AG09319 (cell line): ENCODE results near the gene LAMA4.

Source experiments
- DNase-seq: peaks from one replicate; pipeline ENCODE4 v3.0.0-alpha.2; 2010; ENCODE audit warnings: low read depth; ENCODE audit errors: extremely low read depth
- TF ChIP-seq, protein P1 (sequence below): IDR thresholded peaks from 2 replicates; pipeline ENCODE4 v1.5.1; 2011; ENCODE audit warnings: low read depth, mild to moderate bottlenecking, inconsistent platforms, low read length, moderate library complexity

Gene LAMA4

DNA sequence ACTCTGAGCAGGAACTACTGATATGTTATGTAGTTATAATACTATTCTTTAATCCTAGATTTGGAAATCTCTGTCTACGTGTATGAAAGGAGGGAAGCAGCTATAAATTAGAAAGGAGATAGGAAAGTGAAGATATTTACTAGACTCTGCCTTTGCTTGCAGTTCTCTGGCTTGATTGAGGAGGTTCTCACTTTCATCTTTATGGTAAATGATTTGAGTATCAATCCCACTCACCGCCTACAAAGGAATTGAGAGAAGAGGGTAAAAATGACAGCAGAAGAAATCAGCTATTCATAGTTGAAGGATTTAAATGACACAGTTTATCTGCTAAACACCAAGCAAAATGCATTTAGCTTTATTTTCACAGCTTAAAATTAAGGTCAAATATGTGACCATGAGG lies 99.7 kb downstream of the LAMA4 start:
- no peak for DNase-seq
- TF ChIP-seq, protein P1, sequence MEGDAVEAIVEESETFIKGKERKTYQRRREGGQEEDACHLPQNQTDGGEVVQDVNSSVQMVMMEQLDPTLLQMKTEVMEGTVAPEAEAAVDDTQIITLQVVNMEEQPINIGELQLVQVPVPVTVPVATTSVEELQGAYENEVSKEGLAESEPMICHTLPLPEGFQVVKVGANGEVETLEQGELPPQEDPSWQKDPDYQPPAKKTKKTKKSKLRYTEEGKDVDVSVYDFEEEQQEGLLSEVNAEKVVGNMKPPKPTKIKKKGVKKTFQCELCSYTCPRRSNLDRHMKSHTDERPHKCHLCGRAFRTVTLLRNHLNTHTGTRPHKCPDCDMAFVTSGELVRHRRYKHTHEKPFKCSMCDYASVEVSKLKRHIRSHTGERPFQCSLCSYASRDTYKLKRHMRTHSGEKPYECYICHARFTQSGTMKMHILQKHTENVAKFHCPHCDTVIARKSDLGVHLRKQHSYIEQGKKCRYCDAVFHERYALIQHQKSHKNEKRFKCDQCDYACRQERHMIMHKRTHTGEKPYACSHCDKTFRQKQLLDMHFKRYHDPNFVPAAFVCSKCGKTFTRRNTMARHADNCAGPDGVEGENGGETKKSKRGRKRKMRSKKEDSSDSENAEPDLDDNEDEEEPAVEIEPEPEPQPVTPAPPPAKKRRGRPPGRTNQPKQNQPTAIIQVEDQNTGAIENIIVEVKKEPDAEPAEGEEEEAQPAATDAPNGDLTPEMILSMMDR: no peak

DNA sequence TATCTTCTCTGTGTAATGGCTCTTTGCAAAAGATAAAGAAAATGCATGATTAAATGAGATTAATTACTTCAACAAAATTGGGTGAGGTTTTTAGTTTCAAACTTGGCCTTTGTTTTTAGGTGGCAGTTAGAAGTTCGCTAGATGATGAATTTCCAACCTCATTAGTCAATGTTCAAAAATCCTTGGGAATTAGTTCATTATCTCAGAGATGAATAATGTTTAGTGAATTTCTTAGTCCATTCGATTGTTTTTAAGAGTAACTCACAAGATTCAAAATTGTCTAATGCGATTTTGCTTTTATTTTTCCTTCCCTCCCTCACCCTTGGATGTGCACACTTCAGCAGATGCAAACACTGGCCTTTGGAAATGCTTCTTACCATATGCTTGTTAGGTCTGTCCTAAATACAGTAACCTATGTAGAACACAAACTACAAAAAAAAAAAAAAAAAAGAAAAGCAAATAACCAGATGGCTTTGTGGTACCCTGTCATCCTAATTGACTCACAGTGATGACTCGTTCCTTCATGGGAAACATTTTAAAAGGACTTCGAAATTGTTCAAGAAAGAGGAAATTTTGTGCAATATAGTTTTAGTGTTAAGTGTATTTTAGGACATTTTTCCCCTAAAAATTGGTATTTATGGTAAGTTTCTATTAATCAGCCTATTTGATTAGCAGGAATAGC lies 100.3 kb downstream of the LAMA4 start:
- TF ChIP-seq, protein P1: no peak
- DNase-seq: no peak

DNA sequence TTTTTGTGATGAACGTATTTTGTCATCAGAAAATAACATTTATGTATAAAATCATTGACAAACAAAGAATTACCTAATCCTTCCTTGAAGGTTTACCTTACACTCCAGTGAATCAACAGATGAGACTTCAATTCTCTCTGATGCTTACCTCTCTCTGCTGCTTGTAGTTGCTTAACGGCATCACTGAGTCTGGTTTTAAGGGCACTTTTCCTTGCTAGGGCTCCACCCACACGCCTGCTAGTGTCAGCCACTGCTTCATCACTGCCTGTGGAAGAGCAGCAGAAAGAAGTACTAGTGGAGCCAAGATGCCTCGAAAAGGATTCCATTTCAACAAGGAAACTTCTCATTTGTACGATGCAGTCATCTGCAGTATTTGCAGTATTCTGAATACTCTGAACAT lies 104.0 kb downstream of the LAMA4 start:
- TF ChIP-seq, protein P1: peak; percentile 36
- DNase-seq: peak; percentile 37

DNA sequence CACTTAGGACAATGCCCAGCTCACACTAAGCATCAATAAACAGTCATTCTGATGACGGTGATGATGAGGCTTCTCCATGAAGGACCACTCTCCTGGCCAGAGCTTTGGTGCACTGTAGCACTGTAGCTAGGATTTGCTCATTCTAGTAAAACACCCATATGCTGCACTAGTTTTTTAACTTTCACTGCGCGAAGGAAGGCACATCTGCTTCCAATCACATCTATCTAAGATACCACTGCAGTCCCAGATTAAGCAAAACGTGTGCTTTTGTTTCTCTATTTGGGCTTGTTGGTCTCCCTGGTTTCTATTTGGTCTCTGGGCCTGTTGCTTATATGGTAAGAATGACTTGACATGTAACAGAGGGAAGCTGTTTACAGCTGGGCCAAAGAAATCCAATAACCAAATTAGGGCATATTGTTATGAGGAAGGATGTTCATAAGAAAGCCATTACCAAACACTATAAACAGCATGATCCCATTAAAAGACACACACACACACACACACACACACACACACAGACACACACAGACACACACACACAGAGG lies 104.6 kb downstream of the LAMA4 start:
- TF ChIP-seq, protein P1: no peak
- DNase-seq: peak; percentile 96

DNA sequence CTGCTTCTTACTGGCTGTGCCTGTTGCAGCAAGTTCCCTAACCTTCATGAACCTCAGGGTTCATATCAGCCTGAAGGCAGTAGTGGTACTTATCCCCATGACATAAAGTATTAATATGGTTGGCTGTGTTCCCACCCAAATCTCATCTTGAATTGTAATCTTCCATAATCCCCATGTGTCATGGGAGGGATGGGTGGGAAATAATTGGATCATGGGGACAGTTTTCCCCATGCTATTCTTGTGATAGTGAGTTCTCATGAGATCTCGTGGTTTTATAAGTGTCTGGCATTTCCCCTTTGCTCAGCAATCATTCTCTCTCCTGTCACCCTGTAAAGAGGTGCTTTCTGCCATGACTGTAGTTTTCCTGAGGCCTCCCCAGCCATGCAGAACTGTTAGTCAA lies 105.1 kb downstream of the LAMA4 start:
- TF ChIP-seq, protein P1: no peak
- no peak for DNase-seq

- DNase-seq: no peak
- TF ChIP-seq, protein P1: no peak
Observed at GRCh38 chr6:112148103-112148502, 106.3 kb downstream of the LAMA4 start.

- no peak for DNase-seq
- TF ChIP-seq, protein P1: no peak
Observed at GRCh38 chr6:112145080-112145573, 109.2 kb downstream of the LAMA4 start.
